ENCODE results near the gene SESN1. TPM values are rescaled to one million over a fixed set of nuclear protein-coding genes. Genes with fewer than 3 reads are reported as not detected.

SESN1 gene
- polyA plus RNA-seq, 2 of the 4 experiments (the other 2 are of a cell fraction): 7.9 to 13.9 TPM

DNA sequence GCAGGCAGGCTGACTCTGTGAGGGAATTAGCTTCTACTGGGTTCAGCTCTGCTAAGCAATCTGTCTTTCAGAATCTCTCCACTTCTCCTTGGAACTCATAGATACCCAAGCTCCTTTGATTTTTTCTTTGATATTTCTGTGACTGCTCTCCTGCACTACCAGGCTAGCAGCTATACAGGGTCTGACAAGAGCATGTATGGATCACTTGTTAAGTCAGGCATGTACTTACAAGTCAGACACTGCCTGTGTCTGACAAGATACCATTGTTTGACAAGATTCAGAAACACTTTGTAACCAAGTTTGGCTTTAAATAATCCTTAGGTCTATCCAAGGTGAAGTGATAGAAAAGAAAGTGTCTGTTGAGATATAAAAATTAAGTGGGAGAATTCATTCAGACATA lies 79.5 kb downstream of the SESN1 start:
- no peaks in the 10 kb centered on the region for H3K4me1 ChIP-seq
- ChIA-PET POLR2A (no interaction called here), CTCF (interaction anchor here (1.0 kb wide), 1 partner anchor 58 kb away, joined by 3 read pairs; no protein-coding TSS in a partner anchor)

DNA sequence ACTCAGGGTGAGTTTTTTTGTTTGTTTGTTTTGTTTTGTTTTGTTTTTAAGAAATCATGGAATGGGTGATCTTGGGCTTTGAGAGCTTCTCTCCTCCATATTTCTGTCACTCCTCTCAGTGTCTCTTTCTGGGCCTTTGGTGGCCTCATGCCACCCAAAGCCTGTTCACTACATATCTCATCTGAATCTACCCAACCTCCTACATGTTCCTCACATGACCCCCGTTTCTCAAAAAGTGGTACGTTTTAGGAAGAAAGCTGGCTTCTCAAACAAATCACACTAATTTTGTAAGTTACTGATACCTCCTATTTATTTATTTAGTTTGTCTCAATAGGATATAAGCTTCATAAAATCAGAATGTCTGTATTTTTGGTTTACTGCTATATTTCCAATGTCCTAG lies 80.0 kb downstream of the SESN1 start:
- Histone ChIP-seq H3K27ac (no peak overlapping the region), H3K4me2 (no peak overlapping the region), H3K4me1 (no peaks in the 10 kb centered on the region), H3K4me3 (no peak overlapping the region), H3K9me3 (no peaks in the 10 kb centered on the region)
- FAIRE-seq: no peak
- no peak for DNase-seq (ENCODE audit: low read depth in 1 of 2, low spot score in 1 of 2)
- WGBS (ENCODE audit: missing lambda C conversion rate): 59% methylated on average over 2 of the region's 2 CpGs
- TF ChIP-seq GATA3 (IDR thresholded peaks at IDR 0.05; ENCODE audit: borderline replicate concordance) (no peak), CHD2 (IDR thresholded peaks at IDR 0.05; ENCODE audit: low read length, partially characterized antibody) (no peak)
- ChIA-PET CTCF (interaction anchor here (1.0 kb wide), 1 partner anchor 59 kb away, joined by 3 read pairs; no protein-coding TSS in a partner anchor), POLR2A (no interaction called here)
- ATAC-seq: no peak

More for the DNA sequence above, 79.5 kb downstream of the SESN1 start:
- TF ChIP-seq MAFK (IDR thresholded peaks at IDR 0.05; ENCODE audit: partially characterized antibody) (no peak), EHMT2 (IDR thresholded peaks at IDR 0.05; ENCODE audit: low read depth) (no peak), HOXB5 (CRISPR knock-in tag; IDR thresholded peaks at IDR 0.05) (no peak), EHF (CRISPR knock-in tag; IDR thresholded peaks at IDR 0.05) (no peak), SMC3 (IDR thresholded peaks at IDR 0.05) (no peak), SREBF2 (IDR thresholded peaks at IDR 0.05) (no peak), BHLHE40 (IDR thresholded peaks at IDR 0.05; ENCODE audit: low read depth, low read length) (no peak), EP300 (IDR thresholded peaks at IDR 0.05) (no peak), HEYL (CRISPR knock-in tag; IDR thresholded peaks at IDR 0.05) (no peak), MAX (IDR thresholded peaks at IDR 0.05) (no peak), CEBPB (IDR thresholded peaks at IDR 0.05) (no peak), CBX8 (IDR thresholded peaks at IDR 0.05) (no peak), RNF2 (IDR thresholded peaks at IDR 0.05; ENCODE audit: borderline replicate concordance, low read depth) (no peak), RFX5 (IDR thresholded peaks at IDR 0.05) (no peak), MAZ (IDR thresholded peaks at IDR 0.05; ENCODE audit: borderline replicate concordance, low read depth, low read length) (no peak), JUNB (IDR thresholded peaks at IDR 0.05) (no peak)
- TF ChIP-seq, protein P1, sequence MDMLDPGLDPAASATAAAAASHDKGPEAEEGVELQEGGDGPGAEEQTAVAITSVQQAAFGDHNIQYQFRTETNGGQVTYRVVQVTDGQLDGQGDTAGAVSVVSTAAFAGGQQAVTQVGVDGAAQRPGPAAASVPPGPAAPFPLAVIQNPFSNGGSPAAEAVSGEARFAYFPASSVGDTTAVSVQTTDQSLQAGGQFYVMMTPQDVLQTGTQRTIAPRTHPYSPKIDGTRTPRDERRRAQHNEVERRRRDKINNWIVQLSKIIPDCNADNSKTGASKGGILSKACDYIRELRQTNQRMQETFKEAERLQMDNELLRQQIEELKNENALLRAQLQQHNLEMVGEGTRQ (IDR thresholded peaks at IDR 0.05): no peak
- FAIRE-seq (no peak), DNase-seq (ENCODE audit: low read depth in 1 of 2, low spot score in 1 of 2) (no peak), ATAC-seq (no peak)
- Histone ChIP-seq H3K27ac (no peak overlapping the region), H3K9me3 (no peaks in the 10 kb centered on the region), H3K4me3 (no peak overlapping the region), H3K4me2 (no peak overlapping the region)

GRCh38 chr6:109013656-109014305 lies 80.9 kb downstream of the SESN1 start:
- Histone ChIP-seq H3K4me2 (no peak overlapping the region), H3K27ac (no peak overlapping the region), H3K4me3 (no peak overlapping the region), H3K9me3 (no peaks in the 10 kb centered on the region), H3K4me1 (no peaks in the 10 kb centered on the region)
- FAIRE-seq (no peak), DNase-seq (ENCODE audit: low read depth in 1 of 2, low spot score in 1 of 2) (no peak), ATAC-seq (no peak)
- 38% methylated on average over 2 of the region's 2 CpGs for WGBS (ENCODE audit: missing lambda C conversion rate)
- POLR2A ChIA-PET: no interaction called here
- CTCF ChIA-PET: no interaction called here
- TF ChIP-seq RARB (CRISPR knock-in tag; IDR thresholded peaks at IDR 0.05) (no peak), JUN (IDR thresholded peaks at IDR 0.05) (no peak), RNF2 (IDR thresholded peaks at IDR 0.05; ENCODE audit: borderline replicate concordance, low read depth) (no peak), MAFK (IDR thresholded peaks at IDR 0.05; ENCODE audit: partially characterized antibody) (no peak), TP53 (CRISPR knock-in tag; IDR thresholded peaks at IDR 0.05) (no peak), CHD4 (IDR thresholded peaks at IDR 0.05; ENCODE audit: borderline replicate concordance) (no peak), CEBPB (IDR thresholded peaks at IDR 0.05) (no peak), SREBF2 (IDR thresholded peaks at IDR 0.05) (no peak), REST (IDR thresholded peaks at IDR 0.05) (no peak)
- TF ChIP-seq, protein P2, sequence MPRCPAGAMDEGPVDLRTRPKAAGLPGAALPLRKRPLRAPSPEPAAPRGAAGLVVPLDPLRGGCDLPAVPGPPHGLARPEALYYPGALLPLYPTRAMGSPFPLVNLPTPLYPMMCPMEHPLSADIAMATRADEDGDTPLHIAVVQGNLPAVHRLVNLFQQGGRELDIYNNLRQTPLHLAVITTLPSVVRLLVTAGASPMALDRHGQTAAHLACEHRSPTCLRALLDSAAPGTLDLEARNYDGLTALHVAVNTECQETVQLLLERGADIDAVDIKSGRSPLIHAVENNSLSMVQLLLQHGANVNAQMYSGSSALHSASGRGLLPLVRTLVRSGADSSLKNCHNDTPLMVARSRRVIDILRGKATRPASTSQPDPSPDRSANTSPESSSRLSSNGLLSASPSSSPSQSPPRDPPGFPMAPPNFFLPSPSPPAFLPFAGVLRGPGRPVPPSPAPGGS (IDR thresholded peaks at IDR 0.05): no peak
